Neuronal stem cell (in vitro differentiated cells): ENCODE results near the gene ATG14.

ENCODE experiments used
- DNase-seq: peaks from one replicate; pipeline ENCODE4 v3.0.0-alpha.2; 2013; ENCODE audit warnings: low spot score
- H2AFZ ChIP-seq: one replicate; pipeline ENCODE4 v1.6.1; 2013; ENCODE audit warnings: mild to moderate bottlenecking, low read length, inconsistent platforms
- H2AK5ac ChIP-seq: 2 replicates; pipeline ENCODE4 v1.6.1; 2013; ENCODE audit warnings: low read depth, mild to moderate bottlenecking, inconsistent platforms, low read length, moderate library complexity, mixed read lengths
- H2BK120ac ChIP-seq: 2 replicates; pipeline ENCODE4 v1.6.1; 2013; ENCODE audit warnings: low read depth, mild to moderate bottlenecking, inconsistent platforms, low read length, moderate library complexity, mixed read lengths
- H2BK12ac ChIP-seq: one replicate; pipeline ENCODE4 v1.6.1; 2013; ENCODE audit warnings: low read length, inconsistent platforms
- H2BK15ac ChIP-seq: 2 replicates; pipeline ENCODE4 v1.6.1; 2013; ENCODE audit warnings: mild to moderate bottlenecking, low read length, inconsistent platforms, mixed read lengths
- H2BK5ac ChIP-seq: one replicate; pipeline ENCODE4 v1.6.1; 2013; ENCODE audit warnings: inconsistent platforms, mild to moderate bottlenecking, low read length, moderate library complexity
- H3K14ac ChIP-seq: one replicate; pipeline ENCODE4 v1.6.1; 2013; ENCODE audit warnings: low read length, inconsistent platforms
- H3K18ac ChIP-seq: 2 replicates; pipeline ENCODE4 v1.6.1; 2013; ENCODE audit warnings: low read length, inconsistent platforms
- H3K23ac ChIP-seq: 2 replicates; pipeline ENCODE4 v1.6.1; 2013; ENCODE audit warnings: low read depth, mild to moderate bottlenecking, mixed read lengths, low read length, inconsistent platforms; ENCODE audit not compliant: poor library complexity
- H3K27ac ChIP-seq: replicated peaks from 3 replicates; pipeline ENCODE4 v1.5.1; 2013; ENCODE audit warnings: low read length, inconsistent platforms
- H3K27me3 ChIP-seq, 3 experiments: 2 replicates each; pipeline ENCODE4 v1.6.1; 2013; ENCODE audit warnings: low read length in 3 of 3, mild to moderate bottlenecking in 2 of 3, inconsistent platforms in 1 of 3, low read depth in 1 of 3, mixed read lengths in 1 of 3, moderate library complexity in 1 of 3; ENCODE audit not compliant: control insufficient read depth in 3 of 3, insufficient read depth in 3 of 3
- H3K36me3 ChIP-seq, 2 donors: replicated peaks in 1 of 2; 2 replicates each; pipeline ENCODE4 v1.6.1; 2013; ENCODE audit warnings: low read length in 2 of 2; ENCODE audit not compliant: control insufficient read depth in 2 of 2, insufficient read depth in 2 of 2
- H3K4ac ChIP-seq: 2 replicates; pipeline ENCODE4 v1.6.1; 2013; ENCODE audit warnings: inconsistent platforms, mild to moderate bottlenecking, low read length, moderate library complexity
- H3K4me1 ChIP-seq, 2 donors: 1 replicate in 1 of 2; 2 replicates in 1 of 2; pipeline ENCODE4 v1.6.1; 2013; ENCODE audit warnings: low read length in 2 of 2, low read depth in 1 of 2; ENCODE audit not compliant: control insufficient read depth in 2 of 2, insufficient read depth in 1 of 2
- H3K4me2 ChIP-seq: one replicate; pipeline ENCODE4 v1.6.1; 2013; ENCODE audit warnings: mild to moderate bottlenecking, low read length, inconsistent platforms; ENCODE audit not compliant: insufficient read depth, poor library complexity, severe bottlenecking
- H3K4me3 ChIP-seq, 2 donors: 2 replicates each; pipeline ENCODE4 v1.5.1; 2013; ENCODE audit warnings: low read length in 2 of 2, mild to moderate bottlenecking in 2 of 2, inconsistent platforms in 1 of 2, moderate library complexity in 1 of 2
- H3K79me1 ChIP-seq: one replicate; pipeline ENCODE4 v1.6.1; 2013; ENCODE audit warnings: low read depth, mild to moderate bottlenecking, inconsistent platforms, low read length, moderate library complexity
- H3K9ac ChIP-seq: one replicate; pipeline ENCODE4 v1.6.1; 2013; ENCODE audit warnings: mild to moderate bottlenecking, low read depth, low read length, inconsistent platforms; ENCODE audit not compliant: poor library complexity
- H3K9me3 ChIP-seq, 2 donors: replicated peaks in 1 of 2; 2 replicates each; pipeline versions ENCODE3 to v1.6.1; 2013; ENCODE audit warnings: low read length in 2 of 2, mild to moderate bottlenecking in 2 of 2, inconsistent platforms in 1 of 2, low read depth in 1 of 2, mixed read lengths in 1 of 2, moderate library complexity in 1 of 2; ENCODE audit not compliant: control insufficient read depth in 2 of 2, insufficient read depth in 1 of 2
- H4K8ac ChIP-seq: one replicate; pipeline ENCODE4 v1.6.1; 2013; ENCODE audit warnings: low read depth, mild to moderate bottlenecking, inconsistent platforms, low read length, moderate library complexity
- H4K91ac ChIP-seq: one replicate; pipeline ENCODE4 v1.6.1; 2013; ENCODE audit warnings: low read length, low read depth, mild to moderate bottlenecking, inconsistent platforms; ENCODE audit not compliant: poor library complexity
- WGBS, 2 donors: extraction: QIAGEN DNeasy Blood & Tissue Kit; methylation state at CpG; one replicate each; pipeline ENCODE4 v1.1.7; 2013; ENCODE audit warnings: missing lambda C conversion rate in 2 of 2, mixed read lengths in 1 of 2; ENCODE audit not compliant: insufficient read length in 2 of 2, insufficient replicate concordance in 1 of 2; ENCODE audit errors: extremely low coverage in 2 of 2; 5-methylcytosine and 5-hydroxymethylcytosine counted together

The ATG14 gene

DNA sequence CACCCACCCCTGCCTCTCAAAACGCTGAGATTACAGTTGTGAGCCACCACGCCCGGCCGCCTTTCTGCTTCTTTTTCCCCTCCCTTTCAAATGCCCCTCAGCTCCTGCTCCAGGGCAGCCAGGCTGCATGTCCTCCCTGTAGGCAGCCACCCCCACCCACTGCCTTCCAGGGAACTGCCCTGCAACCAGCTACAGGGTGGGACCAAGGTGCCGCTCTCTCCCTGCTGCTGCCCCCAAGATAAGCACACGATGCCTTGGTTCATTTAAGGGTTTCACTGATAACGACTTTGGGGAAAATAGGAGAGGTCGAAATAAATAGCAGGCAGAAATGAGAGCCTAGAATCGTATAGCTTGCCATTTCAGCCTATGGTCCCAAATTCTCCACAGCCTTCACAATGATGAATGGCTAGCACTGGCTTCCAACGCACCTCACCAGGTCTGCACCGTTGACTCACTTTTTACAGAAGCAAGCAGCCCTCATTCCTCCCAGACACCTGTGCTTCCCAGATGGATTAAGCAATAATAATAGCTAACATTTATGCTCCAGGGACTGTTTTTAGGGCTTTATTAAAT lies 40.7 kb downstream of the ATG14 start:
- Histone ChIP-seq H3K27ac (no peak overlapping the region), H2AFZ (no peak overlapping the region), H2BK15ac (no peak overlapping the region)

DNA sequence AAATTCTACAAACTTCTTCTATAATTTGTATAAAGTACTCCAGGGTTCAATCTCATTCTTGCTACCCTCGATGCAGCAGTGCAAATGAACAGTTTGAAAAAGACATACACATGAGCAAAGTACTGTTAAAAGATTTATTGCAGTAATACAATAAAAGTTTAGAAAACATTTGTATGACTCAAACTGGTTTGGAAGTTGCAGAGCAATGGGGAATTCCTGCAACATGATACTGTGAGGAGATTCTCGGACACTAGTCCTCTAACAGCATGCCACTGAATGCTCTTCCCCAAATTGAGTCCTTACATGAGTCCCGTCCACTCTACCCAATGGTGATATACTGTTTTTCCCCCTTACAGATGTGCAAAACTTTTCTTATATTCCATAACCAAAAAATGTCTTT lies 45.4 kb downstream of the ATG14 start:
- WGBS, 2 donors: no CpG with 5 or more reads among the region's 3 CpGs
- H4K91ac ChIP-seq: no peak overlapping the region

More for the DNA sequence above, 40.7 kb downstream of the ATG14 start:
- Histone ChIP-seq H2BK120ac (no peak overlapping the region), H3K36me3 (peaks cover 7 to 61% of the 10 kb centered on the region in 2 donors), H3K18ac (no peak overlapping the region), H4K8ac (no peak overlapping the region), H3K27me3 (no peaks in the 10 kb centered on the region), H3K14ac (no peak overlapping the region), H3K4me3 (no peak overlapping the region), H3K9ac (no peak overlapping the region), H3K4me1 (no peaks in the 10 kb centered on the region), H4K91ac (no peak overlapping the region), H2AK5ac (no peak overlapping the region), H2BK5ac (no peak overlapping the region), H3K9me3 (no peaks in the 10 kb centered on the region), H3K4ac (no peak overlapping the region), H3K4me2 (no peak overlapping the region), H2BK12ac (no peak overlapping the region), H3K23ac (no peak overlapping the region), H3K79me1 (no peaks in the 10 kb centered on the region)
- no peak for DNase-seq
- no CpG with 5 or more reads among the region's 11 CpGs for WGBS, 2 donors

DNA sequence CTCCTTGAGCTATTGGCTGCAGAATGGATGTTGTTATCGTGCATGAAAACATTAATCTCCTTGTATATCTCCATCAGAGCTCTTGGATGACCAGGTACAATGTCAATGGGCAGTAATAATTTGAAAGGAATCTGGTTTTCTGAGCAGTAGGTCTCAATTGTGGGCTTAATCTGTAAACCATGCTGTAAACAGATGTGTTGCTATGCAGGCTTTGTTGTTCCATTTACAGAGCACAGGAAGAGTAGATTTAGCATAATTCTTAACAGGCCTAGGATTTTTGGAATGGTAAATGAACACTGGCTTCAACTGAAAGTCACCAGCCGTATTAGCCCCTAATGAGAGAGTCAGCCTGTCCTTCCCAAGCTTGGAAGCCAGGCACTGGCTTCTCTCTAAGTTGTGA lies 50.4 kb downstream of the ATG14 start:
- Histone ChIP-seq H2BK15ac (no peak overlapping the region), H2AFZ (no peak overlapping the region), H2BK12ac (no peak overlapping the region), H3K27me3 (no peaks in the 10 kb centered on the region), H3K4ac (no peak overlapping the region), H3K9me3 (no peaks in the 10 kb centered on the region), H2AK5ac (no peak overlapping the region), H2BK5ac (no peak overlapping the region), H3K36me3 (peaks cover 0 to 7% of the 10 kb centered on the region in 2 donors), H3K18ac (no peak overlapping the region), H3K79me1 (no peaks in the 10 kb centered on the region), H3K4me3 (no peak overlapping the region), H3K23ac (no peak overlapping the region), H3K27ac (no peak overlapping the region), H3K9ac (no peak overlapping the region), H3K14ac (no peak overlapping the region), H2BK120ac (no peak overlapping the region), H3K4me2 (no peak overlapping the region), H3K4me1 (no peaks in the 10 kb centered on the region), H4K8ac (no peak overlapping the region), H4K91ac (no peak overlapping the region)
- no peak for DNase-seq
- no CpG with 5 or more reads among the region's 2 CpGs for WGBS, 2 donors

More for the DNA sequence above, 45.4 kb downstream of the ATG14 start:
- Histone ChIP-seq H3K4me3 (no peak overlapping the region), H2AFZ (no peak overlapping the region), H3K27me3 (no peaks in the 10 kb centered on the region), H3K9me3 (no peaks in the 10 kb centered on the region), H2BK5ac (no peak overlapping the region), H3K4me2 (no peak overlapping the region), H3K4me1 (no peaks in the 10 kb centered on the region), H3K9ac (no peak overlapping the region), H2BK15ac (no peak overlapping the region), H3K36me3 (peaks cover 7 to 42% of the 10 kb centered on the region in 2 donors), H3K27ac (no peak overlapping the region), H3K23ac (no peak overlapping the region), H3K79me1 (no peaks in the 10 kb centered on the region), H3K18ac (no peak overlapping the region), H4K8ac (no peak overlapping the region), H2AK5ac (no peak overlapping the region), H3K14ac (no peak overlapping the region), H2BK12ac (no peak overlapping the region), H2BK120ac (no peak overlapping the region), H3K4ac (no peak overlapping the region)
- no peak for DNase-seq

DNA sequence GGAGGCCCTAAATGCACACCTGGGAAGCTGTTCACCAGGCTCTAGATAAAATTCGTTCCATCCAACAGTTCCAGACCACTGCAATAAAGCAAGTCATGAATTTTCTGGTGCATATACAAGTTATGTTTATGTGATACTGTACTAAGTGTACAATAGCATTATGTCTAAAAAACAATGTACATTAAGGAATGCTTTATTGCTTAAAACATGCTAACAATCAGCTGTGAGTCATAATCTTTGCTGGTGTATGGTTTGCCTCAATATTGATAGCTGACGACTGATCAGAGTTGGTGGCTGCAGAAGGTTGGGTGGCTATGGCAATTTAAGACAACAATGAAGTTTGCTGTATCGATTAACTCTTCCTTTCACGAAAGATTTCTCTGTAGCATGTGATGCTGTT lies 52.3 kb downstream of the ATG14 start:
- Histone ChIP-seq H3K23ac (no peak overlapping the region), H3K9me3 (no peaks in the 10 kb centered on the region), H4K91ac (no peak overlapping the region), H3K9ac (no peak overlapping the region), H3K18ac (no peak overlapping the region), H2BK5ac (no peak overlapping the region), H2BK12ac (no peak overlapping the region), H2AFZ (no peak overlapping the region), H3K27me3 (no peaks in the 10 kb centered on the region), H3K4ac (no peak overlapping the region), H3K79me1 (peaks cover 4% of the 10 kb centered on the region), H3K14ac (no peak overlapping the region), H2AK5ac (no peak overlapping the region), H3K4me1 (no peaks in the 10 kb centered on the region), H3K27ac (no peak overlapping the region), H3K36me3 (peaks cover 0 to 17% of the 10 kb centered on the region in 2 donors), H3K4me2 (no peak overlapping the region), H2BK15ac (no peak overlapping the region), H4K8ac (no peak overlapping the region), H3K4me3 (no peak overlapping the region), H2BK120ac (no peak overlapping the region)
- no CpG with 5 or more reads among the region's 4 CpGs for WGBS, 2 donors
- no peak for DNase-seq
